Measurements from ENCODE around the gene SH3PXD2B. TPM values are rescaled to one million over a fixed set of nuclear protein-coding genes. Genes with fewer than 3 reads are reported as not detected.
"Not testable (repeated sequence)": the region's sequence is repeated elsewhere in the genome, so short reads cannot be mapped to it uniquely, and the experiment has no call there.

Gene SH3PXD2B
- polyA plus RNA-seq, 3 donors from 2014 or later = not detected

DNA sequence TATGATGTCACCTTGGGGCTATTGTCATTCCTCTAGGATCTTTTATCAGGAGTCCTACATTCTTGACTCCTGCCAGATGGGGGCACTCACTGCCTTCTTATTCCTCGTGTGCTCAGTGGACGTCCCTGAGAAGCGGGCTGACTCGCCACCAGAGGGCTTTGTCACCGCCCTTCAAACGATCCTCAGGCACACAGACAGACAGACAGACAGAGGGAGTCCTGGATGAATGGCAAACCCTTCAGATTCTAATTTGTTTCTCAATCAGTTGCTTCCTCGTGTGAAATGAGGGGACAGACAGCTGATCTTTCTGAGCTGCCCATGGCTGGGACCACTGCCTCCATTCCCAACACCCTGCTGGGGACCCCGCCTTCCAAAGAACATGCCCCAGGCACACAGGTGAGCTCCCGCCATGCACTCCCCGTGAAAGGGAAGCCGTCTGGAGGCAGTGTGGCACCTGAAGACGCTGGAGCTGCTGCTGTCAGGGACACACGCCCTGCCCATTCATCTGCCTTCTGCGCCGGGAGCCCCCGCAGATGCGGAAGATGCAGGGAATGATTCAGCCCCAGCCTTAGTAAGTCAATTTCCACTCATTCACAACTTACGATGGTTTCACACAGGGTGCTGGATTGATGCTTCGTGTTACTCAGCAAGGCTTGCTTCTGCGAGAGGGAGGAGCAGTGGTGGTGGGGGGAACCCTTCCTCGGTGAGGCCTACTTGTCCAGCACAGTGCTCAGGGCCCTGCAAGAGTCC is 24.9 kb upstream of the SH3PXD2B start:
- peak; percentile 34 to 58 (median 48) for DNase-seq
- Mint-ChIP-seq H3K4me3 (no peak overlapping the region), H3K4me1 (no peaks in the 10 kb centered on the region), H3K36me3 (no peaks in the 10 kb centered on the region), H3K27me3 (ENCODE audit: low read depth in 3 of 3) (peaks cover 0 to 3% (median 2%) of the 10 kb centered on the region in 3 donors), H3K27ac (no peak overlapping the region), H3K9me3 (no peaks in the 10 kb centered on the region)

DNA sequence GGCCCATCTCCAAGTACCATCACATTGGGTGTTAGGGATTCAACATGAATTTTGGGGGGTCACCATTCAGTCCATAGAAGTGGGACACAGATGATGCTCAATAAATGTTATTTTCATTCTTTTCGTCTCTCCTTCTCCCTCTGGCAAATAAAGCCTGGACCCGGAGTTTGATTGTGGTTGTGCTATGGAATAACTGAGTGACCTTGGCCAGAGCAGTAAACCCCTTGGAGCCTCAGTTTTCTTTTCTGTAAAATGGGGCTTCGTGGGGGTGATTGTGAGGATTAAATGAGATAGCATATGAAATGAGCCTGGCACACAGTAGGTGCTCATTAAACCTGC is 24.3 kb upstream of the SH3PXD2B start:
- not testable (repeated sequence) for DNase-seq; H3K9me3 Mint-ChIP-seq; H3K4me3 Mint-ChIP-seq; H3K27me3 Mint-ChIP-seq (ENCODE audit: low read depth in 3 of 3); H3K27ac Mint-ChIP-seq; H3K4me1 Mint-ChIP-seq; H3K36me3 Mint-ChIP-seq

DNA sequence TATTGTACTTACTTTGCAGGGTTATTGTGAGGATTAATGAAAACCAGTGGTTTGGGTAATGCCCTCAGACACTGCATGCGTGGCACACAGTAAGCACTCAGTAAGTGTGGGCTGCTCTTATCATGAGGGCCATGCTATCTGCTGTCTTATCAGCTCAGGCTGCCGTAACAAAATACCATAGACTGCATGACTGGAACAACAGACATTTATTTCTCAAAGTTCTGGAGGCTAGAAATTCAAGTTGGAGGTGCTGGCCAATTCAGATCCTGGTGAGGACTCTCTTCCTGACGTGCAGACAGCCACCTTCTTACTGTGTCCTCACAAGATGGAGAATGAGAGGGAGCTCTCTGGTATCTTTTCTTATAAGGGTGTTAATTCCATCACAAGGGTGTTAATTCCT is 23.9 kb upstream of the SH3PXD2B start:
- DNase-seq = no peak
- Mint-ChIP-seq H3K9me3 (no peaks in the 10 kb centered on the region), H3K36me3 (no peaks in the 10 kb centered on the region), H3K27me3 (ENCODE audit: low read depth in 3 of 3) (peaks cover 0 to 3% (median 2%) of the 10 kb centered on the region in 3 donors), H3K27ac (no peak overlapping the region), H3K4me1 (no peaks in the 10 kb centered on the region), H3K4me3 (no peak overlapping the region)

DNA sequence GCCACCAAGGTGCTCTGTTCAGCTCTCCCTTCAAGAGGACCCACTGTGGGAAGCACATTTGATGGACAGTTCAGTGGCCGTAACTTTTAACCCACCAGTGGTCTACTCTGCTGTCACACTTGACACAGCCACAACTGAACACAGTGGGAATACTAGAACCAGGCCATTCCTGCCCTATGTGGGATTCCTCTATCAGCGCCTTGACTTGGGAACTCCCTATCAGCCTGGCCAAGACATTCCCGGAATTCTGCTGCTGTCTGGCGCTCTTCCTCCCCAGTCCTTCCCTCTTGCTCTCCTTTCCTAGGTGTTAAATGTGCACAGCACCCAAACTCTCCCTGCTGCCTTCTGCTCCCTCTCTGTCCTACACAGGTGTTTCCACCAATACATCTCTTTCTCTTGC is 23.1 kb upstream of the SH3PXD2B start:
- no peak for DNase-seq
- Mint-ChIP-seq H3K4me3 (no peak overlapping the region), H3K27ac (peak overlapping the region in 1 of 6 donors; percentile 63), H3K27me3 (ENCODE audit: low read depth in 3 of 3) (peaks cover 0 to 3% (median 2%) of the 10 kb centered on the region in 3 donors), H3K9me3 (no peaks in the 10 kb centered on the region), H3K36me3 (no peaks in the 10 kb centered on the region), H3K4me1 (no peaks in the 10 kb centered on the region)

DNA sequence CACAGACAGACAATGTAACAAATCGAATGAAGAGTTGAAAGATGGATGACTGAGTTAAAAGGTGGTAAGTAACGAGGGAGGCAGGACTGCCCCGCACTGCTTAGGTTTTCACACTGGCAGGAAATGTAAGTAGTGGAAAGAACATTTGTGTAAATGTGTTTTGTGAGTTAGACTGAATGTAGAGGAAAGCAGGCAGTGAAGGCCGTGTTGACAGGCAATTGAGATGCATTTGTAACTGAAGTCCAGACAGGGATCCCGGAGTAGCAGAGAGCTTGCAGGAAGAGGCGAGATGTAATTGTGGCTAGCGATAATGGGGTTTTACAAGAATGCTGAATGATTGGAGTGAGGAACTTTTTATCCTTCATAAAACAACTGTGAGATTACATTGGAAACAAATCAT is 20.0 kb upstream of the SH3PXD2B start:
- H3K27ac Mint-ChIP-seq = no peak overlapping the region

DNA sequence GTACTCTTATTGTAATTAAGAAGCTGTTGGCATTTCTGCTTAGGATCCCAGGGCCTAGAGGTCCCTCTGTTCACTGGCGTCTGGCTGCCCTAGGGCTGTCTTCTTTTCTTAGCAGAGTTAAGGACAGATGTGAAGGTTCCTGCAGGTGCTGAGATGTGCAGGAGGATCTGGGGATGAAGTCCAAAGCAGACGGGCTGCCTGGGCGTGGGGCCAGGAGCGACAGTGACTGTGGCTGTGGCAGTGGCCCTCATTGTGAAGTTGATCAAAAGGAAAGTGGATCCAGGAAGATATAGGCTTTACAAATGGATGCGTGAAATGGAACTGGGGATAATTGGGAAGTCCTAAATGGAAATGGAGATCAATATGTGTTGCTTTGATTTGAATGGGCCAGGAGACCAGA is 19.1 kb upstream of the SH3PXD2B start:
- Mint-ChIP-seq H3K27ac (no peak overlapping the region), H3K4me3 (no peak overlapping the region), H3K9me3 (no peaks in the 10 kb centered on the region), H3K27me3 (ENCODE audit: low read depth in 3 of 3) (peaks cover 0 to 6% (median 2%) of the 10 kb centered on the region in 3 donors), H3K36me3 (no peaks in the 10 kb centered on the region), H3K4me1 (no peaks in the 10 kb centered on the region)
- no peak for DNase-seq

More for the DNA sequence above, 20.0 kb upstream of the SH3PXD2B start:
- no peaks in the 10 kb centered on the region for H3K9me3 Mint-ChIP-seq
- no peak overlapping the region for H3K4me3 Mint-ChIP-seq
- no peaks in the 10 kb centered on the region for H3K36me3 Mint-ChIP-seq
- no peak for DNase-seq
- H3K27me3 Mint-ChIP-seq (ENCODE audit: low read depth in 3 of 3) = peaks cover 0 to 6% (median 2%) of the 10 kb centered on the region in 3 donors
- no peaks in the 10 kb centered on the region for H3K4me1 Mint-ChIP-seq

DNA sequence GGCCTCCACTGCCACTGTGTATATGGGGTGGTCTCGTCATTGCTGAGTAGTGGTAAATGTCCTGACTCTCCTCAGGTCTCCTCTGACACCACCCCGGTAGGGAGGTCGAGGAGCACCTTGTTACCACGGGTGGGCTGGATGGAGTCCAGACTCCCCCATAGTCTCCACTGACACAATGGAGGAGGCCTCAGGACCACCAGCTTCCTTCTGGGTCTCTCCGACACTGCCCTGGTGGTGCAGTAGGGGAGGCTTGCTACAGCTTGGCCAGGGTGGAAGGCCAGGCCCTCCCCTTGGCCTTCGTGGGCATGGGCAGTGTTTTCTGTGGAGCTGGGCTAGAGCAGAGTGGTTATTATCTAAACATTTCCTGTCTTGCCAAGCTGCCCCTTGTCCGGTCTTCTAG is 15.4 kb upstream of the SH3PXD2B start:
- H3K9me3 Mint-ChIP-seq = no peaks in the 10 kb centered on the region

DNA sequence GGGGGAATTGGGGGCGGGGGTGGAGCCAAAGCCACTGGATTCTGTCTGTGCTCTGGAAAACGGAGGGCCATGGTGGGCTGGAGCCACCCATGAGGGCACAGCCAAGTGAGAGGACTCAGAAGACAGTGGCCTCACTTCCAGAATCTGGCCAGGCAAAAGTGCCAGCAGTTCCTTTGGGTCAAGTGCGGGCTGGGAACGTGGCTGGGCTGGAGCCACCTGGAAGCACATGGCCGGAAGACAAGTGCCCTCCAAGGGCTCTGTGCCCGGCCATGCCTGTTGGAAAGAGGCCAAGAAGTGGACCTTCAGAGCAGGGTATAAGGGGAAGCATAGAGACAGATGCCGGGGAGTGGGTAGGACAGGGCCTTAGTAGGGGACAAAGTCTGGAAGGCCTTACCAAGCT is 11.7 kb upstream of the SH3PXD2B start:
- H3K4me3 Mint-ChIP-seq = no peak overlapping the region
- H3K27me3 Mint-ChIP-seq (ENCODE audit: low read depth in 3 of 3) = peaks cover 0 to 3% (median 3%) of the 10 kb centered on the region in 3 donors
- H3K9me3 Mint-ChIP-seq = no peaks in the 10 kb centered on the region
- no peaks in the 10 kb centered on the region for H3K4me1 Mint-ChIP-seq
- no peak for DNase-seq
- H3K36me3 Mint-ChIP-seq = no peaks in the 10 kb centered on the region
- no peak overlapping the region for H3K27ac Mint-ChIP-seq

More for the DNA sequence above, 15.4 kb upstream of the SH3PXD2B start:
- no peak overlapping the region for H3K4me3 Mint-ChIP-seq
- H3K27me3 Mint-ChIP-seq (ENCODE audit: low read depth in 3 of 3) = peaks cover 0 to 9% (median 3%) of the 10 kb centered on the region in 3 donors
- H3K27ac Mint-ChIP-seq = no peak overlapping the region
- H3K36me3 Mint-ChIP-seq = no peaks in the 10 kb centered on the region
- no peaks in the 10 kb centered on the region for H3K4me1 Mint-ChIP-seq
- no peak for DNase-seq

DNA sequence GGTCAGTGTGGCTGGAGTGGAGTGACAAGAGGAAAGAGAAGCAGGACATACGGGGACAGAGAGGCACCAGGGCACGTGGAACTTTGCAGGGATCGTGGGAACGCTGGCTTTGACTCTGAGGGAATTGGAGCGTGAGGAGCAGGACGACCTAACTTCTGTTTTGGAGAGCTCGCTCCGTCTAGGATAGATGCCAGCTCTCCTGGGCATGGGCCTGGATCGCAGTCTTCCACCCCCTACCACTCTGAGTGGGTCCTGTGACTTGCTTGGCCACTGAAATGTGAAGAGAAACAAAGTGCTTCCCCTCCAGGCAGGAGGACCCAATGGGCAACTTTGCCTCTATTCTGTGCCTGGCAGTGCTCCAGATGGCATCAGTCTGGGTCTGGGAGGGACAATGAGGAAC is 8.7 kb upstream of the SH3PXD2B start:
- Mint-ChIP-seq H3K4me3 (no peak overlapping the region), H3K27ac (no peak overlapping the region), H3K36me3 (no peaks in the 10 kb centered on the region), H3K27me3 (ENCODE audit: low read depth in 3 of 3) (peaks cover 3 to 5% (median 4%) of the 10 kb centered on the region in 3 donors), H3K4me1 (peaks cover 0 to 1% of the 10 kb centered on the region in 2 donors), H3K9me3 (no peaks in the 10 kb centered on the region)
- no peak for DNase-seq

DNA sequence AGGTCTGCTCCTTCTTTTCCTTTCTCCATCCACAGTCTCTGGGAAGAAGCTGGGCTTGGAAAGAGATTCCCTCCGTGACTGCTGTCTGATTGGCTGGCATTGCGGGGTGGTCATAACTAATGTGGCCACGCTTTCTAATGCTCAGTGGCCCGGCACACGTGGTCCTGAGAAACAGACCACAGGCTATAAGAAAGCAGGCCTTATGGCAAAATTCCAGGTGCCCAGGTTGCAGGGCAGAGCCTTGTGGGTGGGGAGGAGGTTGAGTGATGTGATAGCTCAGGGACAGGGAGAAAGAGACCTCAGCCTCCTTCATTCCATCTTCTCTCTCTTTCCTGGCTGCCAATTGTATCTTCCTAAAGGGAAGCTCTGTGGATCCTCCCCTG is 5.4 kb upstream of the SH3PXD2B start:
- no peak overlapping the region for H3K4me3 Mint-ChIP-seq
- H3K4me1 Mint-ChIP-seq = peaks cover 4 to 5% of the 10 kb centered on the region in 2 donors
- H3K27ac Mint-ChIP-seq = no peak overlapping the region
- H3K27me3 Mint-ChIP-seq (ENCODE audit: low read depth in 3 of 3) = peaks cover 6 to 9% (median 7%) of the 10 kb centered on the region in 3 donors
- no peaks in the 10 kb centered on the region for H3K36me3 Mint-ChIP-seq
- no peaks in the 10 kb centered on the region for H3K9me3 Mint-ChIP-seq
- DNase-seq = no peak

DNA sequence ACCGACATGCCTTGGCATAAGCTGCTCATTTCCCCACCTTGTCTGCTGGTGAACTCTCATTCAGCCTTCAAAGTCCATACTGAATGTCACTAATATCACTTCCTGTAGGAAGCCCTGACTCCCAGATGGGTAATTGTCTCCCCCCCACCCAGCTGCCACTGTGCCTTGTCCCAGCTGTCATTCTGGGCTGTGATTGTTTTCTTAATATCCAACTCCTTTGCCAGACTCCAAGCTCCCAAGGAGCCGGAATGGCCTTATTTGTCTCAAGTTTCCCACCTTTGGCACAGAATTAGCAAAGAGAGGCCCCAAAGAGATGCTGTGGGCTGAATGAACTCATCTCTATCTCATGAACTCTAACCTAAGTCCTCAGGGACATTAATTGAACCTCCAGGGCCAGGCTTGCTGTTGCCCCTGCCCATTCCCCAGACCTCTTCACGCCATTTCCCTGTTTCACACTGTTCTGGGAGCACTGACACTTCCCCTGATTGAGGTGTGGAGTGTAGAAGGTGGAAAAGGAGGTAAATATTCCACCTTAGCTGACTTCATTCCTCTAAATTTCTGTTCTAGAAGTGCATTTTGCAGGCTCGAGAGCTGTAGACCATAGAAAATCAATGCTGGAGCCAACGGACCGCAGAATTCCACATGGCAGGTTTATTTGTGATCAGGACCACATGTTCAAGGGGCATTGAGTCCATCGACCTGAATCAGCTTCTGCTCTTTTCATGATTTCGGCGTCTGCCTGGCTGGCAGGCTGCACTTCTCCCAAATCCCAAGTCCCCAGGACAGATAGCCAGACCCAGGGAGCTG is 4.9 kb upstream of the SH3PXD2B start:
- no peak overlapping the region for H3K4me3 Mint-ChIP-seq
- no peak overlapping the region for H3K27ac Mint-ChIP-seq
- no peak for DNase-seq
- no peaks in the 10 kb centered on the region for H3K36me3 Mint-ChIP-seq
- H3K27me3 Mint-ChIP-seq (ENCODE audit: low read depth in 3 of 3) = peaks cover 8 to 9% (median 9%) of the 10 kb centered on the region in 3 donors
- no peaks in the 10 kb centered on the region for H3K9me3 Mint-ChIP-seq
- peaks cover 7 to 8% of the 10 kb centered on the region in 2 donors for H3K4me1 Mint-ChIP-seq

DNA sequence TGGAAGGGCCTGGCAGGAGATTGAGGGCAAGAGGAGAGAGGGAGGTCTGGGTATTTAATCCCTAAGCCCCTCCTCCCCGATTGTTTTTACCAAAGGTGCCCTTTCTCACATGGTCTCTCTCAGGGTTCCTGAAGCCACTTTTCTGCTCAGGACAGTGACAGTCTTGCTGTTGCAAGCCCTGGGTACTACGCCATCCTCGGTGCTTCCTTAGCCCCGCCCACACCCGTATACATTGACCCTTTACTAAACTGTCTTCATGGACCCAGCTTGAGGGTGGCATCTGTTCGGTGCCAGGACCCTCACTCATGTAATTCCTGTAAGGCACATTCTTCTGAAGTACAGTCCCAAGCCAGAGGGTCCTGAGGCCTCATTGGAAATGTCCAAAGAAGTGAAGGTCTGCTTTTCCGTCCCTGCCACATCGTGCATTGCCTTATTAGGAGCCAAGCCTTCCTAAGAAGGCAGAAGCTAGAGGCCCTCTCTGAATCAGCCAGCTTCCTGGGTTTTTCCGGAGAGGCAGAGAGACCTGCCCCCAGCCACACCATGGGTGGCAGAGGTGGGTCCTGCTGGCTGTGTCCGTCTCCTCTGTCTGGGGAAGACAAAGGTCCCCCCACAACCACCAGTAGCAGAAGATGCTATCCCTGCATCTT is 1.9 kb upstream of the SH3PXD2B start:
- H3K27ac Mint-ChIP-seq = peak overlapping the region in 2 of 6 donors; percentile 51 to 62
- H3K9me3 Mint-ChIP-seq = no peaks in the 10 kb centered on the region
- H3K4me1 Mint-ChIP-seq = peaks cover 12 to 19% of the 10 kb centered on the region in 2 donors
- peak overlapping the region in 3 of 5 donors; percentile 3 to 83 (median 62) for H3K4me3 Mint-ChIP-seq
- peaks cover 9 to 17% (median 12%) of the 10 kb centered on the region in 3 donors for H3K27me3 Mint-ChIP-seq (ENCODE audit: low read depth in 3 of 3)
- no peaks in the 10 kb centered on the region for H3K36me3 Mint-ChIP-seq
- no peak for DNase-seq

DNA sequence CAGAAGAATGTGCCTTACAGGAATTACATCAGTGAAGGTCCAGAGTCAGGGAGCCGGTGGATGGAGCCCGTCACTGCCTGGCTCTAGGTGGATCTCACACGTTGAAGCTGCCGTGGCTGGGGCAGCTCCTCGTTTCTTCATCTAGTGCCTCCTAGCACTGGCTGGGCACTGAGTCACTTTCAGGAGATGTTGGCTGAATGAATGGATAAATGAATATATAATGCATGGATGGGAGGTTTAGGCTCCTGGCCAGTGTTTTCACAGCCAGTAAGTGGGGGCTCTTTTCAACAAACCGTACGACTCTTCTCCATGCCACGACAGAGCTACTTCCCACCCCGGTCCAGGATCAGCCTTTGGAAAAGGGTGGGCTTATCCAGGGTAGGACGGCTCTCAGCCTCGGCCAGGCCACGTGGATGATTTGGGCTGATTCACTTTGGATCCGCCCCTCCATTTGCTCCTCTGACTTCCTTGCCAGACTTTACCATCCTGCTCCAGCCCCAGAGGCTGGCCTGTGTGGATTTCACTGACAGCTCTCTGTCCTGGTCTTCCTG is 1.3 kb upstream of the SH3PXD2B start:
- H3K4me1 Mint-ChIP-seq = peaks cover 10 to 19% of the 10 kb centered on the region in 2 donors
- no peaks in the 10 kb centered on the region for H3K9me3 Mint-ChIP-seq
- H3K27me3 Mint-ChIP-seq (ENCODE audit: low read depth in 3 of 3) = peaks cover 7 to 19% (median 12%) of the 10 kb centered on the region in 3 donors
- no peaks in the 10 kb centered on the region for H3K36me3 Mint-ChIP-seq
- peak overlapping the region in 3 of 5 donors; percentile 83 to 91 (median 86) for H3K4me3 Mint-ChIP-seq
- no peak for DNase-seq
- no peak overlapping the region for H3K27ac Mint-ChIP-seq

DNA sequence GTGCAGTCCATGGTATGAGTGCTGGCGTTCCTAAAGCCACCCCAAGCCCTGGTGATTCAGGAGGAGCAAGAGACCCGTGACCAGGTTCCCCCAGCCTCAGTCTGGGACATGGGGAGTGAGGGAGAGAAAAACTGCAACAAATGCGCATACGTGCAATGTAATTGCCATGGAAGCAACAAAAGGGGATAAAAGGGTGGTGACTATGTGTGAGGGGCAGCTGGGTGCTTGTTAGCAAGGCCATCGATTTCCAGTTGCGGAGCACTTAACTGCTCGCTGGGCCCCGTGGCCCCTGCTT is 709 bp upstream of the SH3PXD2B start:
- H3K36me3 Mint-ChIP-seq = no peaks in the 10 kb centered on the region
- H3K27ac Mint-ChIP-seq = peak overlapping the region in 4 of 6 donors; percentile 1 to 62 (median 40)
- H3K27me3 Mint-ChIP-seq (ENCODE audit: low read depth in 3 of 3) = peaks cover 5 to 18% (median 12%) of the 10 kb centered on the region in 3 donors
- peak overlapping the region; percentile 83 to 91 (median 86) for H3K4me3 Mint-ChIP-seq
- H3K4me1 Mint-ChIP-seq = peaks cover 10 to 19% of the 10 kb centered on the region in 2 donors
- no peaks in the 10 kb centered on the region for H3K9me3 Mint-ChIP-seq
- DNase-seq = no peak
